Bronchial epithelial cell (primary cell): ENCODE data around the gene VWF. TPM values are rescaled to one million over a fixed set of nuclear protein-coding genes. Genes with fewer than 3 reads are reported as not detected.

Experiments used
- DNase-seq: peaks from one replicate; pipeline ENCODE4 v3.0.0-alpha.2; 2010; ENCODE audit warnings: low read depth
- FAIRE-seq: peaks from 2 replicates; lab custom pipeline; 2011; peaks lifted over from hg19 to GRCh38; lab: Jason Lieb, UNC
- H3K27me3 ChIP-seq: 2 replicates; pipeline ENCODE4 v1.5.1; 2011; ENCODE audit warnings: low read length; ENCODE audit not compliant: control insufficient read depth, insufficient read depth
- H3K36me3 ChIP-seq: 2 replicates; pipeline ENCODE4 v1.5.1; 2011; ENCODE audit warnings: low read length; ENCODE audit not compliant: control insufficient read depth, insufficient read depth
- H3K4me3 ChIP-seq: 2 replicates; pipeline ENCODE4 v1.5.1; 2011; ENCODE audit warnings: mild to moderate bottlenecking, low read depth, low read length, control low read depth
- CTCF ChIP-seq: IDR thresholded peaks from 2 replicates; pipeline ENCODE4 v1.5.1; 2011; ENCODE audit warnings: mild to moderate bottlenecking, moderate library complexity, low read length, control low read depth, inconsistent platforms; ENCODE audit not compliant: insufficient read depth, severe bottlenecking
- total RNA-seq: library from RNA; depleted of rRNA; stranded (reverse); fragments of >200 nt; gene quantifications from 2 replicates; pipeline ENCODE4 v1.2.1, GENCODE V29; 2014

Gene VWF
- total RNA-seq, 1 donor from 2014 or later = 0.26 TPM

DNA sequence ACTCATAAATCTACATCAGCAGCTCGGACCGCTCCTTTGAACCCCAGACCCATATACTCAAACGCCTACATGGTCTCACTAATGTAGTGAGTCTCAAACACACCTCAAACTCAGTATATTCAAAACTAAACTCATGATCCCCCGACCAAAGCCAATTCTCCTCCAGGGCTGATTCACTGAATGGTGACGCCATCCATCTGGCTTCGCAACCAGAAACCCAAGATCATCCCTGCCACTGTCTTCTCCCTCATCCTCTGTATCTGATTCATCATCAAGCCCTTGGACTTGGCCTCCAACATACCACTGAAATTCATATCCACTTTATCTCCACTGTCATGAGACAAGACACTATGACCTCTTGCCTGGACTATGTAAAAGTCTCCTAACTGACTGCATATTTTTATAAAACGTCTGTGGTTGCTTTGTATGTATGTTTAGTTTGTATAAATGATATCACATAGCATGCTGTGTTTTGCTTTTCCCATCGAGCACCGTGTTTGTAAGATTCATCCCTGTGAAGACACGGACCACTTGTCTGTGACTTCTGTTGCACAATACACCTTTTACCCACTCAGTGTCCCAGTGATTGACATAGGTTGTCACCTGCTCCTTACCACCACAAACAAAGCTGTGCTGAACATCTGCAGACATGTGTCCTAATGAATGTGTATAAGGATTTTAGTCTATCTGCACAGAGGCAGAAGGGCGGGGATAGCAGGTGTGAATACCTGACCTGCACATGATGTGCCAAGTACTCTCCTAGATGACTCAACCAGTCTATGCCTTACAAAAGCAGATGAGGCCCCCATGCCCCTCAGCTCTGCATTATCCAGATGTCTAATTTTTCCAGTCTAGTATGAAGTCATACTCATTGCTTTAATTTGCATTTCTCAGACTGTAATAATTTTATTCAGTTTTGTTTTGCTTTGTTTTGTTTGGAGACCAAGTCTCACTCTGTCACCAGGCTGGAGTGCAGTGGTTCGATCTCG, 76.9 kb downstream of the VWF start:
- Histone ChIP-seq H3K27me3 (peaks cover 2% of the 10 kb centered on the region), H3K4me3 (no peak overlapping the region), H3K36me3 (no peaks in the 10 kb centered on the region)
- no peak for TF ChIP-seq CTCF
- peak; percentile 34 for DNase-seq
- no peak for FAIRE-seq

DNA sequence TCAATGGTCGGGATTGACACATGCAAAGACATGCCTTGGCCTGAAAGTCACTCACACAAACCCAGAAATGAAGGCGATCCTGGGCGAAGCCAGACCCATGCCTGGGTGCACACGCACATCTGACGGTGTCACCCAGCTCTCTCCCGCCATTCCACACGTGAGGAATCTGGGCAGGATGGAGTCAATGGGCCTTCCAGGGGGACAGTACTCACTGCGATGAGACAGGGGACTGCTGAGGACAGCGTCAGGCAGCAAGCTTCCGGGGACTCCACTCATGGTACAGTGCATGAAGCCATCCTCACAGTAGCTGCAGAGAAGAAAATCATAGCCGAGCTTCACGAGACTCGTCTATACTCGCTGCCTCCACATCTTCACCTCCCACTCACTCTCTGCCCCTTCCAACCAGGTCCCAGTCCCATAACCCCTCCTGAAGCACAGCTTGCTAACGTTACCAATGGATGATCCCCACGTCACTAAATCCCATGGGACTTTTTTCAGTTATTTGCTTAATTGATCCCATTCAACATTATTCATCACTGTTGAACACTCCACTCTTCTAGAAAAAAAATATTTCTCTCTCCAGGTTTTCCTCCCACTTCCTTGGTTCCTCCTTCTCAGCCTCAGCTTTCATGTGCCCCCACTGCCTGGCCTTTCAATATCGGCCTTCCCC, 77.8 kb downstream of the VWF start:
- FAIRE-seq (peak; percentile 13), DNase-seq (no peak)
- Histone ChIP-seq H3K4me3 (no peak overlapping the region), H3K27me3 (peaks cover 2% of the 10 kb centered on the region), H3K36me3 (no peaks in the 10 kb centered on the region)
- TF ChIP-seq CTCF = no peak

- Histone ChIP-seq H3K27me3 (peaks cover 2% of the 10 kb centered on the region), H3K4me3 (no peak overlapping the region), H3K36me3 (no peaks in the 10 kb centered on the region)
- FAIRE-seq (no peak), DNase-seq (no peak)
- no peak for TF ChIP-seq CTCF
Measured at GRCh38 chr12:6045438-6045837, 79.0 kb downstream of the VWF start.

DNA sequence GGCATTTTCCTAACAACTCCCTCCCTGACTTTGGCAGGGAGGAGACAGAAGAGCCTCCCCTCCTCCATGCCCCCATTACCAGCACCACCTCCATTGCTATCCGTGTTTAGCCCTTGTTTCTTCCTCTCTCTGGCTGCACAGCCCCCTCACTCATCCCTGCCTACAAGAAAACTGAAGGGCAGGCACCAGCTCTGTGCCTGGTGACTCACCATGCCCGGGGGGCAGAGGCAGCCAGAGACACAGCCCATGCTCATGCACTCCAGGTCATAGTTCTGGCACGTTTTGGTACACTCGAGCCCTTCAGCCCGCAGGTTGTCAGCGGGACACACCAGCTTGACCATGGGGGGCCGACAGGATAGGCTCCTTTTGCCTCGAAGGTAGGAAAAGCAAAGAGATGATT, 80.4 kb downstream of the VWF start:
- DNase-seq = peak; percentile 64
- TF ChIP-seq CTCF = no peak
- Histone ChIP-seq H3K4me3 (no peak overlapping the region), H3K36me3 (no peaks in the 10 kb centered on the region), H3K27me3 (no peaks in the 10 kb centered on the region)
- FAIRE-seq = no peak

- Histone ChIP-seq H3K36me3 (no peaks in the 10 kb centered on the region), H3K27me3 (no peaks in the 10 kb centered on the region), H3K4me3 (no peak overlapping the region)
- no peak for DNase-seq
- no peak for TF ChIP-seq CTCF
- FAIRE-seq = no peak
Measured at GRCh38 chr12:6042446-6042845, 82.0 kb downstream of the VWF start.
